Coronary artery (tissue), 2 donors: ENCODE measurements around the gene GNPNAT1.

Experiments
- DNase-seq: peaks from one replicate; pipeline ENCODE4 v3.0.0-alpha.2; 2017; ENCODE audit warnings: low spot score
- H3K27ac ChIP-seq, 2 donors: fragments of 200-600 bp; sonication (generic); one replicate each; pipeline ENCODE4 v1.5.1; 2016 to 2019
- H3K4me3 ChIP-seq: fragments of 200-600 bp; sonication (generic); 2 replicates; pipeline ENCODE4 v1.5.1; 2016; ENCODE audit warnings: mild to moderate bottlenecking, moderate library complexity
- TF ChIP-seq, protein P1 (sequence below): fragments of 200-600 bp; sonication (generic); IDR thresholded peaks from one replicate; pipeline ENCODE4 v1.5.1; 2019; ENCODE audit warnings: antibody characterized with exemption

Gene GNPNAT1

GRCh38 chr14:52791223-52792096, at the start of gene GNPNAT1:
GNPNAT1 (minus strand) TSS chr14:52791607; CDS start chr14:52784650, 6,957 bp downstream.
- DNase-seq, result peak; percentile 93
- Histone ChIP-seq H3K27ac (peak within 1 kb of the TSS; percentile 85 to 95), H3K4me3 (peak within 1 kb of the TSS; percentile 93)
- TF ChIP-seq, protein P1, sequence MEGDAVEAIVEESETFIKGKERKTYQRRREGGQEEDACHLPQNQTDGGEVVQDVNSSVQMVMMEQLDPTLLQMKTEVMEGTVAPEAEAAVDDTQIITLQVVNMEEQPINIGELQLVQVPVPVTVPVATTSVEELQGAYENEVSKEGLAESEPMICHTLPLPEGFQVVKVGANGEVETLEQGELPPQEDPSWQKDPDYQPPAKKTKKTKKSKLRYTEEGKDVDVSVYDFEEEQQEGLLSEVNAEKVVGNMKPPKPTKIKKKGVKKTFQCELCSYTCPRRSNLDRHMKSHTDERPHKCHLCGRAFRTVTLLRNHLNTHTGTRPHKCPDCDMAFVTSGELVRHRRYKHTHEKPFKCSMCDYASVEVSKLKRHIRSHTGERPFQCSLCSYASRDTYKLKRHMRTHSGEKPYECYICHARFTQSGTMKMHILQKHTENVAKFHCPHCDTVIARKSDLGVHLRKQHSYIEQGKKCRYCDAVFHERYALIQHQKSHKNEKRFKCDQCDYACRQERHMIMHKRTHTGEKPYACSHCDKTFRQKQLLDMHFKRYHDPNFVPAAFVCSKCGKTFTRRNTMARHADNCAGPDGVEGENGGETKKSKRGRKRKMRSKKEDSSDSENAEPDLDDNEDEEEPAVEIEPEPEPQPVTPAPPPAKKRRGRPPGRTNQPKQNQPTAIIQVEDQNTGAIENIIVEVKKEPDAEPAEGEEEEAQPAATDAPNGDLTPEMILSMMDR, result no peak

- Histone ChIP-seq H3K4me3 (no peak overlapping the region), H3K27ac (peak overlapping the region in 1 of 2 donors; percentile 1)
- DNase-seq, result no peak
- TF ChIP-seq, protein P1, result no peak
Measured at GRCh38 chr14:52840877-52841276, 49.5 kb upstream of the GNPNAT1 start.

- Histone ChIP-seq H3K4me3 (no peak overlapping the region), H3K27ac (no peak overlapping the region)
- TF ChIP-seq, protein P1, result no peak
- no peak for DNase-seq
Measured at GRCh38 chr14:52837451-52837850, 46.0 kb upstream of the GNPNAT1 start.

- Histone ChIP-seq H3K27ac (no peak overlapping the region), H3K4me3 (no peak overlapping the region)
- no peak for DNase-seq
- TF ChIP-seq, protein P1, result no peak
Measured at GRCh38 chr14:52836063-52836462, 44.7 kb upstream of the GNPNAT1 start.

- TF ChIP-seq, protein P1, result no peak
- no peak for DNase-seq
- no peak overlapping the region for H3K4me3 ChIP-seq
- no peak overlapping the region for H3K27ac ChIP-seq
Measured at GRCh38 chr14:52835122-52835903, 43.9 kb upstream of the GNPNAT1 start.

DNA sequence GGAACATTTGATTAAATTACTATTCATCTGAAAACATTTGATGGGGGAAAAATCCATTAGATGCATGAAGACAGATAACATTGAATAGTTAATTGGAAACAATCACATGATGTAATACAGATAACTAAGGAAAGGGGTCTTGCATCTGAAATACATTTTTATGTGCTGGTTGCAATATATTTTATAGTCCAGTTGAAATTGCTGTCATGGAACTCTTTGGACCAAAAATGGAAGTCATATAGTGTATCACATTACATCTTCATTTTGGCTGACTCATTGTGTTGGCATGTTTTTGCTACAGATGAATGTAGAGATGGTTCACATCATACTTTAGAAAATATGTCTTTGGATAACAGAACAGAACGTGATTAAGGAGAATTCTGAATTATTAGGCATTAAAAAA, 43.0 kb upstream of the GNPNAT1 start:
- TF ChIP-seq, protein P1, result no peak
- no peak for DNase-seq
- H3K4me3 ChIP-seq, result no peak overlapping the region
- no peak overlapping the region for H3K27ac ChIP-seq
